HG02943 (cell line): ENCODE results near the gene EIF3B.
"Not testable (repeated sequence)": the region's sequence is repeated elsewhere in the genome, so short reads cannot be mapped to it uniquely, and the experiment has no call there.

ENCODE experiments used
- ATAC-seq: cut with Tn5 transposase; IDR thresholded peaks from one replicate; pipeline ENCODE4 v1.9.1; 2021; ENCODE audit warnings: mild to moderate bottlenecking, low read depth, moderate library complexity; ENCODE audit not compliant: unreplicated experiment

Gene EIF3B

DNA sequence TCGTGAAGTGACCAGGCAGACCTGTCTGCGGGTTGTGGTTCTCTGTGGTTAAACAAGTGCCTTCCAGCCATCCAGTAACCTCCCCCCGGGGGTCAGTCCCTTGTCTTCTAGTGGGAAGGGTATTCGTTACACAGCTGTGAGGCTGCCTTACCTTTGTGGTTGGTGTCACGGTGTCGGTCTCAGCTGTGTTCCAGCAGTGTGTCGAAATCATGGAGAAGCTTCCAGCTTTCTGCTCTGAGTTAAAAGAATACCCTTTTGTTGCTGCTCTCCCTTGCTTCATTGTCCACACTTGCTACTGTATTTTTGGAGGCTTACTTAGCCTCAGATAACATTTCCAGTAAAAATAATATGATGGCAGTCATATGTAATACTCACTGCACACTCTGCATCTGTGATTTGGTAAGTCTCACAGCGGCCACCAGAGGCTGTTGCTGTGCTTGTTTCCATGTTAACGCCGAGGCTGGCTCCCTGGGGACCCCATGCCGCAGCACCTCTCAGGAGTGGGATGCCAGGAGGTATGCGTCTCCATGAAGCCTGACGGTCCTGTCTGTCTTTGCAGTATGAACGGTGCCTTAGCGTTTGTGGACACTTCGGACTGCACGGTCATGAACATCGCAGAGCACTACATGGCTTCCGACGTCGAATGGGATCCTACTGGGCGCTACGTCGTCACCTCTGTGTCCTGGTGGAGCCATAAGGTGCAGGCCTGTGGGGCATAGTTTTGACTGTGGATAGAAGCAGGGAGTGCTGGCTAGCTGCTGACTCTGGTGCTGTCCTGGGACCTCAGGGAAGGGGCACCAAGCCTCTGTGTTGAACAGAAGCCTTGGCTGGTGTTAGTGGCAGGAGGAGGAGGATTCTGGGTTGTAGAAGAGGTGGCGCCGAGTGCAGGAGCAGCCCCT lies 20.5 kb downstream of the EIF3B start:
- no peak for ATAC-seq

DNA sequence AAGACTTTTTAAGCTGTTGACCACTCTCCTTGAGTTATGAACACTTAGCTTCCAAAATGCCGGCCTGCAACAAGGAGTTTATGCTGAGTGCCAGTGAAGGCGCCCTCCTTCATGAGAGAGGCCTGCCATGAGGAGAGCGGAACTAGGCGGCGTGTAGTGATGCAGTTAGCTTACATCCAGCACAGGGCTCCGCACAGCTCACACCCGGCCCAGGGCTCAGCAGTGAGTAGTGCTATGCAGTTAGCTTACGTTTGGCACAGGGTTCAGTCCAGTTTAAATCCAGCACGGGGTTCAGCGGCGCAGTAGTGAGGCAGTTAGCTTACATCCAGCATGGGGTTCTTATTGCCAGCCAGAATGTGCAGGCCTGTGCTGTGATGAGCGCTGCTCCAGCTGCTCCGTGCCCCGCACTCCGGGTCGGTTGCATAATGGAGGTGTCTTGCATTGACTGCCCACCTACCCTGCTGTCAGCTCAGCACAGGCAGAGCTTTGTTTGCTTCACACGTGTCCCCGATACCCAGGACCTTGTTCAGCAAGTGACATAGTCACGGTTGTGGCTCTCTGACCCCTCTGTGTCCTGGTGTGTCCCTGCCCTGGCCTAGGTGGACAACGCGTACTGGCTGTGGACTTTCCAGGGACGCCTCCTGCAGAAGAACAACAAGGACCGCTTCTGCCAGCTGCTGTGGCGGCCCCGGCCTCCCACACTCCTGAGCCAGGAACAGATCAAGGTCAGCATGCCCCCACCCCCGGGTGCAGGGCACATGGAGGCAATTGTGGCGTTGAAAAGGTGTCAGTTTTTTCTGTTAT lies 21.9 kb downstream of the EIF3B start:
- ATAC-seq = no peak

DNA sequence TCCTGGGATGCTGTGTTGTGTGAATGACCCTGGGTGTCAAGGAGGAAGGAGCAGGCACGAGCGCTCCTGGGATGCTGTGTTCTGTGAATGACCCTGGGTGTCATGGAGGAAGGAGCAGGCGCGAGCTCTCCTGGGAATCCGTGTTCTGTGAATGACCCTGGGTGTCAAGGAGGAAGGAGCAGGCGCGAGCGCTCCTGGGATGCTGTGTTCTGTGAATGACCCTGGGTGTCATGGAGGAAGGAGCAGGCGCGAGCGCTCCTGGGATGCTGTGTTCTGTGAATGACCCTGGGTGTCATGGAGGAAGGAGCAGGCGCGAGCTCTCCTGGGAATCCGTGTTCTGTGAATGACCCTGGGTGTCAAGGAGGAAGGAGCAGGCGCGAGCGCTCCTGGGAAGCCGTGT lies 22.9 kb downstream of the EIF3B start:
- not testable (repeated sequence) for ATAC-seq

DNA sequence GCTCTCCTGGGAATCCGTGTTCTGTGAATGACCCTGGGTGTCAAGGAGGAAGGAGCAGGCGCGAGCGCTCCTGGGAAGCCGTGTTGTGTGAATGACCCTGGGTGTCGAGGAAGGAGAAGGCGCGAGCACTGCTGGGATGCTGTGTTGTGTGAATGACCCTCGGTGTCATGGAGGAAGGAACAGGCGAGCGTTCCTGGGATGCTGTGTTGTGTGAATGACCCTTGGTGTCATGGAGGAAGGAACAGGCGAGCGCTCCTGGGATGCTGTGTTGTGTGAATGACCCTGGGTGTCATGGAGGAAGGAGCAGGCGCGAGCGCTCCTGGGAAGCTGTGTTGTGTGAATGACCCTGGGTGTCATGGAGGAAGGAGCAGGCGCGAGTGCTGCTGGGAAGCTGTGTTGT lies 23.5 kb downstream of the EIF3B start:
- not testable (repeated sequence) for ATAC-seq

DNA sequence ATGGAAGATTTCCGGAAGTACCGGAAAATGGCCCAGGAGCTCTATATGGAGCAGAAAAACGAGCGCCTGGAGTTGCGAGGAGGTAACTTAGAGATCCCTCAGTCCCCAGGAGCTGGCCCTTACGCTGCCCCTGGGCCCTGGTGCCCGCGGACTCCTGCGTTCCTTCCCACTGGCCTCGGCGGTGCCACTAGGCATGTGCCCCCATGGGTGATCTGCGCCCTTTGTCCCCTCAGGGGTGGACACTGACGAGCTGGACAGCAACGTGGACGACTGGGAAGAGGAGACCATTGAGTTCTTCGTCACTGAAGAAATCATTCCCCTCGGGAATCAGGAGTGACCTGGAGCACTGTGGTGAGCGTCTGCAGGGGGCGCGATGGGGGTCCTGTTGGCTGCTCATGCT lies 24.5 kb downstream of the EIF3B start:
- ATAC-seq = no peak

DNA sequence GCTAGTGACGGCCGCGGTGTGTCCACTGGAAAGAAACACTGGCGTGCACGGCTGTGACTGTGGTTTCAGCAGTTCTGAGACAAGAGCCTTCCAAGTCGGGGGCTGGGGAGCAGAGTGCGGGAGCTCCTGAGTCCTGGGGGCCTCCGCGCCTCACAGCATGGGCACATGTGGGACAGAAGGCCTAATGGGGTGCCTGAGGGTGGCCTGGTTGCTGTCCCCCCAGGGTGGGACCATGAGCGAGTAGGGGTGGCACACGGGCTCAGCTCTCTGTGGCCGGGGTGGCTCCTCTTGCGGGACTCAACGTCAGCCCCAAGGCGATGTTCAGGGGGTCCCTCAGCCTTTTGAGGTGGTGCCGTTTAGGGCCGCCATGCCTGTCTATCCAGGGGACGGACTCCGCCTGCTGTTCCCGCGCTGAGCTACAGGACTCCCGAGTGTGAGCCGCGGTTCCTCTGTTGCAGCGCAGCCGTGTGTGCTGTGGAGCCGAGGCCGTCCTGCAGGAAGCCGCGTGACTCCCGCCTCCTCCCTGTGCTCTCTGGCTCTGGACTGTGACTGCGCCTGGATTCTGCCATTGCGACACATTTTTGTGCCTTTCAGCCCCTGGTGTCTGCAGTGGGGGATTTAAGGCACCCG lies 25.3 kb downstream of the EIF3B start:
- no peak for ATAC-seq

DNA sequence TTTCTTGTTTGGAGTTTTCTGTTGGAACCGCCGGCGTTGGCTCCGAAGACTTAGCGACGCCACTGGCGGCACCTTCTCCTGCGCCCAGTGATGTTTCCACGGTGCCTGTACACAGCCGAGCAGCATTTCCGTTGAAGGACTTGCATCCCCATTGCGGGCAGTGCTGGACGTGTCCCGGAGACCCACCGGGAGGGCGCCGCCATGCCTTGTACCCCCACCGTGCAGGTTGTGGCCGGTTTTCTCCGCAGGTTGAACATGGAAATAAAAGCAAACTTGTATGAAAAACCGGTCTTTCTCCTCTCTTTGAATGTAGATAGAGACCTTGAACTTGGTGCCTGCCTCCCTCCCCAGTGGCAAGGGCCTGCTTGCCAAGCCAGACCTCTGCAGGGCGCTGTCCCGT lies 25.8 kb downstream of the EIF3B start:
- no peak for ATAC-seq

DNA sequence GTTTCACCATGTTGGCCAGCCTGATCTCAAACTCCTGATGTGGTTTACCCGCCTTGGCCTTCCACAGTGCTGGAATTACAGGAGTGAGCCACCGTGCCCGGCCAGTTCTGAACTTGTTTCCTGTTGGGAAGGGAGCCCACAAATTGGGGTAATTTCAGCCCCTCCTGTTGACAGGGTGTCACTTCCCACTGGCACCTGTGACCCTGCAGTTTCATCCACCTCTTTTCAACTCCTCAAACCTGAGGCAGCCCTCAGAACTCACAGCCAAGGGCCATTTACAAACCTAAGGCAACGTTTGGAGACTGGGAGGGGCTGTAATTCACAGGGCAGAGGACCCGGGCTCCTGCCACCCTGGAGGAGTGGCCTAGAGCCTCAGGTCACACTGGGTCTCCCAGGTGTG lies 26.6 kb downstream of the EIF3B start:
- no peak for ATAC-seq

DNA sequence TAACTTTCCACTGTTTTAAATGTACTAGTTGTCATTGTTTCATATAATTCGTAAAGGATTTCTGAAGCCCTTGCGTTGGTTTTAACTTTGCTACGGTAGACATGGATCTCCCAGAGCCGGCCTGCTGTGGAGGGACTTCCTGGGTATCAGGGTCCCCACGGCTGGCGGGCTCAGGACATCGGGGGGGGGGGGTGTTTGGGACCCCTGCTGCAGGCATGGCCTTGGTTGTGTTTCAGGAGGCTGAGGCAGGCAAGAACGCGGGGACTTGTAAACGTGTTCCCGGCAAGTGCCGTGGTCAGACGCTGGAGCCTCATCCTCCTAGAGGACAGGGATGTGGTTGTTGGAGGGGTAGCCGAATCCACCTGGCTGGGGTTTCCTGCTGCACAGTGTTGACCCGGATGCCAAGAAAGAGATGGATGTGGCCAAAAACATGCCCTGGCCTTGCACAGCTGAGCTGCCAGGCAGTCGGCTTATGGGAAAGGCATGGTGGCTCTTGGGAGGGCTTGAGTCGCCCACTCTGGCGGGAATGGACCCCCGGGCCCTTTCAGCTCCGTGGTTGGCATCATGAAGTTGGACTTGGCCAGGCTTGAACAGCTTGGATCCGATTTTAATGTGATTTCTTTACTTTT lies 27.4 kb downstream of the EIF3B start:
- ATAC-seq = no peak

DNA sequence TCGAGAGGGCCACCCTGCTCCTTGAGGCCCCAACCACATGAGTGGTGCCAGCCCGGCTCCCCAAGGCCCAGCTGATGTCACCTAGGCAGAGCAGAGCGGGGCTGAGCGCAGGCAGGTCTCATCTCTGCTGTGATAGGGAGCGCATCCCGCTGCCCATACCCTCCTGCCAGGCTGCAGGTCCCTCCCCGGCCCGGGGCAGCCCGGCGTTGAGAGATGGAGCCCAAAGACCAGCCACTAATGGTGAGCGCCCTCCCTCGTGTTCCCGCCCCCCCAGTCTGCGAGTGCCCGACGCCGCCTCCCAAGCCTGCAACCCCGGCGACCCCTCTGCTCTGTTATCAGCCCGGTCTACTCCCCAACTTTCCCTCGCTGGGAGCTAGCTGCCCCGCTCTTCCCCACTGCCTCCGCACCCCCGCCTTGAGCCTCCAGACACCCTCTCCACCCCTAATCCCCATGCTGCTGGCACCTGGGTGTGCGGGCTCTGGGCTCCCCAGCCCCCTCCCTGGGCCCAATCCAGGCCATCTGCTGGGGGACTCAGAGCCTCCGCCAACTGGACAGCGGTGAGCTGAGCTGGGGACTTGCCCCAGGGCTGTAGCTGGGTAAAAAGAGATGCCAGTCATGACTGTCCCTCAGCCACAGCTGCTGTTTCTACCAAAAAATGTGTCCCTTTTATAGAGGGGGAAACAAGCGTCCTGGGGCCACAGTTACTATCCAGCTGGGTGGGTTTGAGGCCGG lies 29.1 kb downstream of the EIF3B start:
- ATAC-seq = no peak

DNA sequence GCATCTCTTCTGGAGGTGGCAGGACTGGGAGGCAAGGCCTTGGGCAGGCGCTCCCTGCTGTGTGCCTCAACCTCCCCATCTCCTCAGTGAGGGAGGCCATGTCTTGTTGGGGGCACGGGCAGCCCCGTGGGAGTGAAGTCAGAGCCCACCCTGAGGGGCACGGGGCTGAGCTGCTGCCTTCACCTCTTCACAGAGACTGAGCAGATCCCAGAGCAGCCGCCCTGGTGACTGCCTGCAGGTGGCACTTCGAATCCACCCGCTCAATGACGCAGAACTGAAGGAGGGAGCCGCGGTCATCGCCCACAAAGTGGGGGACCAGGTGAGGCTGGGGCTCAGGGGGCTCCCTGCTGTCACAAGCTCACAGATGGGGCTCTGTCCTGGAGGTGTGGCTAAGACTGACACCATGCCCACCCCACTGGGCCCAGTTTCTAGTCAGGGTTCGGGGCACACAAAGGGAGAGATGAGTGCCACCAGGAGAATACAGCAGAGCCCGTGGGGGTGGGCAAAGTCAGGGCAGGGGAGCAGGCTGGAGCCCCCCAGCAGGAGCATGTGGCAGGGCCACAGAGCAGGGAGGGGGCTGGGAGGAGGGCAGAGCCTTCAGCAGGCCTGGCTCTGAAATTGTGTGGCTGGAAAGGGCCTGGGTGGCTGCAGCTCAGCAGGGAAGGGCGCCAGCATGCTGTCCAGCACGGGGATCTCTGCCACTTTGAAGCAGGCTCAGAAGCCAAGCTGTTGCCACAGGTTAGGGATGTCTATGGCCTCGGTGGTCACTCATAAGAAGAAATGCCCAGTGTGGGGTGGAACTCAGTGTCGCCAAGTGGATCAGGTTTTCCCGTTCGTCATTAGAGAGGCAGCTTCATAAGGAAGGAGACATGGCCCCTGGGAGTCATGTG lies 30.0 kb downstream of the EIF3B start:
- ATAC-seq = no peak

DNA sequence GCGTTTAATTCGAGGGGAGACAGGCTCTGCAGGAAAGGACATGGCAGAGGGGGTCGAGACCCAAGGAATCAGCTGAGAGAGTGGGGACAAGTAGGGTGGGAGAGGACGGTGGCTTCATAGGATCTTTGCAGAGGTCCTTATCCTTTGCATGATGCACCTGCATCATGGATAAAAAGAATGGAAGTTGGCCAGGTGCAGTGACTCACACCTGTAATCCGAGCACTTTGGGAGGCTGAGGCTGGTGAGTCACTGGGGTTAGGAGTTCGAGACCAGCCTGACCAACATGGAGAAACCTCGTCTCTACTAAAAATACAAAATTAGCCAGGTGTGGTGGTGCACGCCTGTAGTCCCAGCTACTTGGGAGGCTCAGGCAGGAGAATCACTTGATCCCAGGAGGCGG lies 31.5 kb downstream of the EIF3B start:
- ATAC-seq = not testable (repeated sequence)

DNA sequence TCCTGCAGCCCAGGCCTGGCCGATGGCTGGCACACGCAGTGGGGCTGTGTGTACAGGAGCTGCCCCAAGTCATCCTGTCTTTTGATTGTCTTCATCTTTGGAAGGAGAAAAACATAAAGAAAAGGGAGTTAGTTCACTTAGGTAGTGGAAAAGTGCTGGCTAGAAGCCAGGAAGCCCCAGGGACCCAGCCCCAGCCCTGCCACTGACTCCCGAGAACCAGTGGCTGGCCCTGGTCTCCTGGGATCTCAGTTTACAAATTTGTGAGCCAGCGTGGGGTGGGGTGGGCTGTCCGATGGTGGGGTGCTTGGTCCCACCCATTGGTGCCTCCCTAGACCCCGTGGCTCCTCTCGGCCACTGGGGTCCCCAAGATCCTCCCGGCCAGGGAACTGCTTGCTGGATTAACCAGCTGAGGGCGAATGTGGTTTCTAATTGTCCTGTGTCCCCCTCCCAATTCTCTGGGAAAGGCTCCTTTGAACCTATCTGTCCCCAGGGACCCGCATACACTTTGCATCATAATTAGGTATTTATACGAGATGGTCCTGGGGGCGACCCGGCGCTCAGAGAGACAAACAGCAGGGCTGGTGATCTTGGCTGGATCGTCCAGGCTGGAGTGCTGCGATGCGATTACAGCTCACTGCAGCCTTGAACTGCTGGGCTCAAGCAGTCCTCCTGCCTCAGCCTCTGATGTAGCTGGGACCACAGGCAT lies 32.5 kb downstream of the EIF3B start:
- no peak for ATAC-seq

DNA sequence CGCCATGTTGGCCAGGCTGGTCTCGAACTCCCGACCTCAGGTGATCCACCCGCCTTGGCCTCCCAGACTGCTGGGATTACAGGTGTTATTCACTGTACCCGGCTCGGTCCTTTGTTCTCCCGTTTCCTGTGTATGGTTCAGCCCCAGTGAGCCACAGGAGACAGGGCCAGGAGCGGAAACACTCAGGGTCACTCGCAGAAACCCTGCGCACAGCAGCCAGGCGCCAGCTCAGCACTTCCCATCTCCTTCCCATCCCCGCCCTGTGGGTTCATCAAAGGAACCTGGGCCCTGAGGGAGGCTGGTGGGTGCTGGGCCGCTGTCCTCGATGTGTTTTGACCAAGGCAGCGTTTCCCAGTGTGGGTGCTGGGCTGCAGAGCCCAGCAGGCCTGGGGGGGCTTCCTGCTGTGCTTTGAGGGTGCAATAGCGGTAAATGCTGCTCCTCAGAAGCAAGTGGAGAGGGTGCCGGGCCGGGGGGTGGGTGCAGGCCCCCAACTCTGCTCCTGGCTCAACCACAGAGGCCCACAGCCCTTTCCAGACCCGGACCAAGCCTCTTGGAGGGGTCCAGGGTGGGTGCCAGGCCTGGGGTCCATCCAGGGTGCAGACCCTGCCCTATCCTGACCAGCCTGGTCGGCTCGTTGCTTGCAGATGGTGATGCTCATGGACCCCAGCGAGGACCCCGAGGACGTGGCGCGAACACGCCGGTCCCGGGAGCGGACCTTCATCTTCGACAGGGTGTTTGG lies 33.4 kb downstream of the EIF3B start:
- ATAC-seq = no peak

DNA sequence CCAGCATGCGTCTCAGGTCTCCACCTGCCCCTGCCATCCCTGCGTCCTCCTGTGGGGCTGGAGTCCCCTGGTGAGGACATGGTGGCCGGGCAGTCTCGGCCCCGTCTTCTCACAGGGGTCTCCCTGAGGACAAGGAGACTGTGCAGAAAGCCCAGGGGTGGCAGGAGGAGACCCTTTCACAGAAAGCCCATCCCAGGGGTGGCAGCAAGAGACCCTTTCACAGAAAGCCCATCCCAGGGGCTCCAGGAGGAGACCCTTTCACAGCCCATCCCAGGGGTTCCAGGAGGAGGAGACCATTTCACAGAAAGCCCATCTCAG lies 34.0 kb downstream of the EIF3B start:
- ATAC-seq = no peak

DNA sequence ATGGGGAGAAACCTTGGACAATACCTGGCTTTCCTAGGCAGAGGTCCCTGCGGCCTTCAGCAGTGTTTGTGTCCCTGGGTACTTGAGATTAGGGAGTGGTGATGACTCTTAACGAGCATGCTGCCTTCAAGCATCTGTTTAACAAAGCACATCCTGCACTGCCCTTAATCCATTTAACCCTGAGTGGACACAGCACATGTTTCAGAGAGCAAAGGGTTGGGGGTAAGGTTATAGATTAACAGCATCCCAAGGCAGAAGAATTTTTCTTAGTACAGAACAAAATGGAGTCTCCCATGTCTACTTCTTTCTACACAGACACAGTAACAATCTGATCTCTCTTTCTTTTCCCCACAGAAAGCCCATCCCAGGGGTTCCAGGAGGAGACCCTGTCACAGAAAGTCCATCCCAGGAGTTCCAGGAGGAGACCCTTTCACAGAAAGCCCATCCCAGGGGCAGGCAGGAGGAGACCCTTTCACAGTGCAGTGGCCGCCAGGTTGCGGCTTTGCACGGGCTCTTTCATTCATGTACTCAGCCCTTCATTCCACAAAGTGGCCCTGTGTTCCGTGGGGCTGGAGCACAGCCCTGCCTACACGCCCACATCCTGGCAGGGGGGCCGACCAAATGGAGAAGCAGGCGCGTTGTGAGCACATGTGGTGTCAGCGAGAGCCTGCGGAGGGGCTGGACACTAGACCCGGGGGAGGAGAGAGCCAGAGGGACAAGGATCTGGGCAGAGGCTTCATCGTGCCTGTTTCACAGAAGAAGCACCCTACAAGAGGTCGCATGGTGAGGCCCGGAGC lies 35.6 kb downstream of the EIF3B start:
- not testable (repeated sequence) for ATAC-seq

DNA sequence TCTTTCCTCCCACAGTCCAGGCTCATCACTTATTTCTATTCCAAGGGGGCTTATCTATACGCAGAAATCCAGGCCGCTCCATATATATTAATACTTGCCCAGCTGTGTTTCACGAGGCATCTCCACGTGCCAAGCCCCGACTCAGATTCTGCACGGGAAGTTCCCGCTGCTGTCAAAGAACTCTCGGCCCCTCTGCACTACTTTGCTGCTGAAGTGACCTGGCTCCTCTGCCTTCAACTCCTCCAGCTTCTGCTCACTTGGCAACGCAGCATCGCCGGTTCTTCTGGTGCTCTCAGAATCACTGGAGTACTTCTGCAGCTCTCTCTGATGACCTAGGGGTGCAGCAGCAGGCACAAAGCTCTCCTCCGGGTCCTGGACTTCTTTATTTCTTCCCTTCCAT lies 39.1 kb downstream of the EIF3B start:
- no peak for ATAC-seq
